GM18909 (cell line): ENCODE data around the gene PLOD3.
A peak's percentile ranks its signal among the peaks of the same experiment; 100 is the strongest.

Source experiments
- ATAC-seq: cut with Tn5 transposase; IDR thresholded peaks from one replicate; pipeline ENCODE4 v1.9.1; 2021; ENCODE audit warnings: mild to moderate bottlenecking; ENCODE audit not compliant: unreplicated experiment, poor library complexity

The PLOD3 gene

GRCh38 chr7:101167645-101168411 lies 49.6 kb downstream of the PLOD3 start:
- ATAC-seq, result no peak

- no peak for ATAC-seq
Observed at GRCh38 chr7:101166909-101167644, 50.3 kb downstream of the PLOD3 start.

GRCh38 chr7:101166648-101166908 lies 50.8 kb downstream of the PLOD3 start:
- no peak for ATAC-seq

- ATAC-seq, result no peak
Observed at GRCh38 chr7:101165958-101166647, 51.3 kb downstream of the PLOD3 start.

GRCh38 chr7:101165075-101165957 lies 52.1 kb downstream of the PLOD3 start, which contains the start of gene VGF:
VGF (minus strand) TSS chr7:101165569; CDS start chr7:101164843, 726 bp downstream.
- ATAC-seq, result peak; percentile 72

GRCh38 chr7:101164071-101164840 lies 53.1 kb downstream of the PLOD3 start:
- ATAC-seq, result no peak

GRCh38 chr7:101163279-101164070 lies 53.9 kb downstream of the PLOD3 start:
- ATAC-seq, result no peak

- ATAC-seq, result no peak
Observed at GRCh38 chr7:101162551-101163278, 54.7 kb downstream of the PLOD3 start.

- ATAC-seq, result no peak
Observed at GRCh38 chr7:101161692-101162471, 55.5 kb downstream of the PLOD3 start.

- ATAC-seq, result no peak
Observed at GRCh38 chr7:101160910-101161309, 56.5 kb downstream of the PLOD3 start.

GRCh38 chr7:101159696-101160674 lies 57.4 kb downstream of the PLOD3 start:
- ATAC-seq, result no peak

- no peak for ATAC-seq
Observed at GRCh38 chr7:101156866-101157589, 60.4 kb downstream of the PLOD3 start.

- no peak for ATAC-seq
Observed at GRCh38 chr7:101156277-101156676, 61.1 kb downstream of the PLOD3 start.
